ENCODE measurements around the gene NUDT1. TPM values are rescaled to one million over a fixed set of nuclear protein-coding genes. Genes with fewer than 3 reads are reported as not detected.

The NUDT1 gene
- total RNA-seq, 3 donors from 2014 or later, result 6.8 to 20.3 (median 12.4) TPM

GRCh38 chr7:2247141-2247995 lies 5.3 kb downstream of the NUDT1 start:
- Histone ChIP-seq H3K4me3 (no peak overlapping the region), H3K9me3 (no peaks in the 10 kb centered on the region), H3K36me3 (ENCODE audit: low read depth) (no peaks in the 10 kb centered on the region), H3K4me1 (ENCODE audit: low read depth) (peaks cover 6% of the 10 kb centered on the region)
- TF ChIP-seq CTCF (IDR thresholded peaks at IDR 0.05), result peak; percentile 37
- intact Hi-C loops (cut with DNase I, micrococcal nuclease), result loop anchor here in 1 of 2 donors (10.0 kb wide), 1 partner anchor 97 kb away; no protein-coding TSS in a partner anchor
- peak; percentile 27 for ATAC-seq
- DNase-seq, result no peak

- intact Hi-C loops (cut with DNase I, micrococcal nuclease), result loop anchor here in 1 of 2 donors (10.0 kb wide), 1 partner anchor 96 kb away; no protein-coding TSS in a partner anchor
- peak; percentile 54 for ATAC-seq
- no peaks in the 10 kb centered on the region for H3K36me3 ChIP-seq (ENCODE audit: low read depth)
Observed at GRCh38 chr7:2248984-2249694, 7.1 kb downstream of the NUDT1 start.

GRCh38 chr7:2249744-2250323 lies 7.8 kb downstream of the NUDT1 start:
- ATAC-seq, result no peak

More at GRCh38 chr7:2248984-2249694, 7.1 kb downstream of the NUDT1 start:
- no peak overlapping the region for H3K4me3 ChIP-seq
- no peaks in the 10 kb centered on the region for H3K9me3 ChIP-seq
- H3K4me1 ChIP-seq (ENCODE audit: low read depth), result no peaks in the 10 kb centered on the region
- peak in 2 of 3 donors; percentile 47 to 53 for DNase-seq
- no peak for TF ChIP-seq CTCF (IDR thresholded peaks at IDR 0.05)

GRCh38 chr7:2251381-2251780 lies 9.4 kb downstream of the NUDT1 start:
- ATAC-seq, result no peak
- Histone ChIP-seq H3K4me3 (no peak overlapping the region), H3K4me1 (ENCODE audit: low read depth) (no peaks in the 10 kb centered on the region), H3K9me3 (no peaks in the 10 kb centered on the region), H3K36me3 (ENCODE audit: low read depth) (no peaks in the 10 kb centered on the region)
- TF ChIP-seq CTCF (IDR thresholded peaks at IDR 0.05), result no peak
- DNase-seq, result no peak
- intact Hi-C loops (cut with DNase I, micrococcal nuclease), result no loop called here

More at GRCh38 chr7:2249744-2250323, 7.8 kb downstream of the NUDT1 start:
- intact Hi-C loops (cut with DNase I, micrococcal nuclease), result loop anchor here in 1 of 2 donors (10.0 kb wide), 1 partner anchor 95 kb away; no protein-coding TSS in a partner anchor
- Histone ChIP-seq H3K36me3 (ENCODE audit: low read depth) (no peaks in the 10 kb centered on the region), H3K4me3 (no peak overlapping the region), H3K9me3 (no peaks in the 10 kb centered on the region), H3K4me1 (ENCODE audit: low read depth) (no peaks in the 10 kb centered on the region)
- DNase-seq, result no peak
- no peak for TF ChIP-seq CTCF (IDR thresholded peaks at IDR 0.05)
